Parathyroid adenoma (tissue), 2 donors: Measurements from ENCODE around the gene DCST1.

ENCODE experiments used
- H2AFZ ChIP-seq: fragments of 300-600 bp; sonication (generic); one replicate; pipeline ENCODE4 v1.7.0; 2017; ENCODE audit warnings: antibody characterized with exemption, mild to moderate bottlenecking
- H3K27ac ChIP-seq: fragments of 300-600 bp; sonication (generic); one replicate; pipeline ENCODE4 v1.7.0; 2017
- H3K27me3 ChIP-seq: fragments of 300-600 bp; sonication (generic); one replicate; pipeline ENCODE4 v1.7.0; 2017; ENCODE audit warnings: low read length; ENCODE audit not compliant: control insufficient read depth, insufficient read depth
- H3K36me3 ChIP-seq: fragments of 300-600 bp; sonication (generic); one replicate; pipeline ENCODE4 v1.7.0; 2017; ENCODE audit warnings: low read length; ENCODE audit not compliant: control insufficient read depth, insufficient read depth
- H3K4me1 ChIP-seq: fragments of 300-600 bp; sonication (generic); one replicate; pipeline ENCODE4 v1.7.0; 2017; ENCODE audit warnings: control low read depth
- H3K4me2 ChIP-seq: fragments of 300-600 bp; sonication (generic); one replicate; pipeline ENCODE4 v1.7.0; 2017; ENCODE audit warnings: low read length
- H3K4me3 ChIP-seq: fragments of 300-600 bp; sonication (generic); one replicate; pipeline ENCODE4 v1.7.0; 2017; ENCODE audit warnings: low read depth, low read length
- H3K79me2 ChIP-seq: fragments of 300-600 bp; sonication (generic); one replicate; pipeline ENCODE4 v1.7.0; 2017; ENCODE audit warnings: control low read depth
- H3K9ac ChIP-seq: fragments of 300-600 bp; sonication (generic); one replicate; pipeline ENCODE4 v1.7.0; 2017; ENCODE audit warnings: mild to moderate bottlenecking
- H3K9me3 ChIP-seq: fragments of 300-600 bp; sonication (generic); one replicate; pipeline ENCODE4 v1.7.0; 2017; ENCODE audit warnings: low read length; ENCODE audit not compliant: control insufficient read depth
- TF ChIP-seq, protein P1 (sequence below): fragments of 300-600 bp; sonication (generic); IDR thresholded peaks from one replicate; pipeline ENCODE4 v1.7.0; 2017; ENCODE audit warnings: antibody characterized with exemption, mild to moderate bottlenecking
- donor health status: primary hyperparathyroidism.

Gene DCST1

DNA sequence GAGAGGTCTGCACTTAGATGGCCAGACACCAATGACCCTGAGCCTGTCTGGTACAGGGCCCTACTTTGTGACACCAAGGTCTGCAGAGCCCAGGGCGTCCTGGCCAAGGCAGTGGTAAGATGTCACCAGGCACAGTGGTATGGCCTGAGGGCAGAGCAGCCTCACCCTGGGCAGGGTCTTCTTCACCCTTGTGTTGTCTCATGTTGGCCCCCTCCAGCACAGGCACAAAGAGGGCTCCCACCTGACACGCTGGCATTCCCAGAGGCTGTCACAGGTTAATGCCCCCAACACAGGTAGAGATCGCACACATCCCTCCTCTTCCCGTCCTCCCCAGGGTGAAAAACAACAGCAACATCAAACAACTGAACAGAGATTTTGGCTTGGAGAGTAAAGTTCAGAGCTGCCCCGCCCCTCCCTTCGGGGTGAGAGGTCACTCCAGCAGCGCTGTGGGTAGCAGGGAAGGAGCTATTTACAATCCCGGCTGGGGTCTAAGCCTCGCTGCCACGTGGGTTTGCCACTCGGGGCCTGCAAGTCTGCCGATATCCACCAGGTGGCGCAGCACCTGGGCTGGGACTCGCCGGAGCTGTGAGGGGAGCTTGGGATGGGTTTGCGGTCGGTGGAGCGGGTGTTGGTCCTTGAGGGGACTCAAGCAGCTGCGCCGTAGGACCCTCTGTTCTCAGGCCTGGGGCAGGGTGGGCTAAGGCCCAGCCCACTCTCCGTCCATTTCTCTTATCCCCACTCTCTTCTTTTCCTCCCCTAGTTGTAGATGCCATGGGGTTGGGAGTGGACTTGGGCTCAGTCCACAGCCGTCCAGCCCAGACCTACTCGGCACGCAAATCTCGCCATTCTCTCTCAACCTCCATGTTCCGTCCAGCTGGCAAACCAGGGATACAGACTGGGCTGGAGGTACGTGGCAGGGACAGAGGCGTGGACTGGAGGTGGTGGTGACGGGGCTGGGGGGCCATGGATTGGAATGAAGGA, 57.7 kb downstream of the DCST1 start:
- H3K4me3 ChIP-seq = no peak overlapping the region
- peaks cover 8% of the 10 kb centered on the region for H3K4me1 ChIP-seq
- no peak overlapping the region for H3K27ac ChIP-seq
- TF ChIP-seq, protein P1, sequence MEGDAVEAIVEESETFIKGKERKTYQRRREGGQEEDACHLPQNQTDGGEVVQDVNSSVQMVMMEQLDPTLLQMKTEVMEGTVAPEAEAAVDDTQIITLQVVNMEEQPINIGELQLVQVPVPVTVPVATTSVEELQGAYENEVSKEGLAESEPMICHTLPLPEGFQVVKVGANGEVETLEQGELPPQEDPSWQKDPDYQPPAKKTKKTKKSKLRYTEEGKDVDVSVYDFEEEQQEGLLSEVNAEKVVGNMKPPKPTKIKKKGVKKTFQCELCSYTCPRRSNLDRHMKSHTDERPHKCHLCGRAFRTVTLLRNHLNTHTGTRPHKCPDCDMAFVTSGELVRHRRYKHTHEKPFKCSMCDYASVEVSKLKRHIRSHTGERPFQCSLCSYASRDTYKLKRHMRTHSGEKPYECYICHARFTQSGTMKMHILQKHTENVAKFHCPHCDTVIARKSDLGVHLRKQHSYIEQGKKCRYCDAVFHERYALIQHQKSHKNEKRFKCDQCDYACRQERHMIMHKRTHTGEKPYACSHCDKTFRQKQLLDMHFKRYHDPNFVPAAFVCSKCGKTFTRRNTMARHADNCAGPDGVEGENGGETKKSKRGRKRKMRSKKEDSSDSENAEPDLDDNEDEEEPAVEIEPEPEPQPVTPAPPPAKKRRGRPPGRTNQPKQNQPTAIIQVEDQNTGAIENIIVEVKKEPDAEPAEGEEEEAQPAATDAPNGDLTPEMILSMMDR = peak; percentile 92
- peak overlapping the region; percentile 6 for H3K4me2 ChIP-seq
- H3K36me3 ChIP-seq = no peaks in the 10 kb centered on the region
- H2AFZ ChIP-seq = peak overlapping the region; percentile 48
- H3K9me3 ChIP-seq = no peaks in the 10 kb centered on the region
- H3K27me3 ChIP-seq = no peaks in the 10 kb centered on the region
- no peaks in the 10 kb centered on the region for H3K79me2 ChIP-seq
- no peak overlapping the region for H3K9ac ChIP-seq

DNA sequence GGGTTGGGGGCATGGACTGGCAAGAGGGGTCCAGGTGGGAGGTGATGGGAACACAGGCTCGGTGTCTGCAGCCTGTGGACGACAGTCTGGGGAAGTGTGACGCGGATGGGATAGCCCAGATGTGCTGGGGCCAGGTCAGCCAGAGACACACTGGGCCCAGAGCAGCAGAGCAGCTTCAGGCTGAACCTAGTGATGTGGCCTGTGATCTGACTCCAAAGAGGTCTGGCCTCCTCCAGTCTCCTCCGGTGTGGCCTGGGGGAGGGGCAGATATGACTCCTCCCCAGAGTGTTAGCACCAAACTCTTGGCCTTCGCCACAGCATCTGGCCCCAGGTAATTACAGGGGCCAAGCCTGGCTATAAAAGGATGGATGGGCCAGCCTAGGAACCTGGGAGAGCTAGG, 58.5 kb downstream of the DCST1 start:
- no peaks in the 10 kb centered on the region for H3K36me3 ChIP-seq
- no peak overlapping the region for H3K9ac ChIP-seq
- no peak overlapping the region for H2AFZ ChIP-seq
- no peaks in the 10 kb centered on the region for H3K79me2 ChIP-seq
- TF ChIP-seq, protein P1 = no peak
- H3K27me3 ChIP-seq = no peaks in the 10 kb centered on the region
- H3K4me3 ChIP-seq = no peak overlapping the region
- H3K9me3 ChIP-seq = no peaks in the 10 kb centered on the region
- peaks cover 8% of the 10 kb centered on the region for H3K4me1 ChIP-seq
- H3K27ac ChIP-seq = no peak overlapping the region
- no peak overlapping the region for H3K4me2 ChIP-seq

GRCh38 chr1:155092641-155093040, 59.0 kb downstream of the DCST1 start:
- H3K9ac ChIP-seq = no peak overlapping the region
- no peaks in the 10 kb centered on the region for H3K9me3 ChIP-seq
- H3K79me2 ChIP-seq = no peaks in the 10 kb centered on the region
- no peaks in the 10 kb centered on the region for H3K27me3 ChIP-seq
- H2AFZ ChIP-seq = no peak overlapping the region
- H3K4me1 ChIP-seq = peaks cover 8% of the 10 kb centered on the region
- H3K27ac ChIP-seq = no peak overlapping the region
- H3K36me3 ChIP-seq = no peaks in the 10 kb centered on the region
- H3K4me2 ChIP-seq = no peak overlapping the region
- TF ChIP-seq, protein P1 = no peak
- H3K4me3 ChIP-seq = no peak overlapping the region

DNA sequence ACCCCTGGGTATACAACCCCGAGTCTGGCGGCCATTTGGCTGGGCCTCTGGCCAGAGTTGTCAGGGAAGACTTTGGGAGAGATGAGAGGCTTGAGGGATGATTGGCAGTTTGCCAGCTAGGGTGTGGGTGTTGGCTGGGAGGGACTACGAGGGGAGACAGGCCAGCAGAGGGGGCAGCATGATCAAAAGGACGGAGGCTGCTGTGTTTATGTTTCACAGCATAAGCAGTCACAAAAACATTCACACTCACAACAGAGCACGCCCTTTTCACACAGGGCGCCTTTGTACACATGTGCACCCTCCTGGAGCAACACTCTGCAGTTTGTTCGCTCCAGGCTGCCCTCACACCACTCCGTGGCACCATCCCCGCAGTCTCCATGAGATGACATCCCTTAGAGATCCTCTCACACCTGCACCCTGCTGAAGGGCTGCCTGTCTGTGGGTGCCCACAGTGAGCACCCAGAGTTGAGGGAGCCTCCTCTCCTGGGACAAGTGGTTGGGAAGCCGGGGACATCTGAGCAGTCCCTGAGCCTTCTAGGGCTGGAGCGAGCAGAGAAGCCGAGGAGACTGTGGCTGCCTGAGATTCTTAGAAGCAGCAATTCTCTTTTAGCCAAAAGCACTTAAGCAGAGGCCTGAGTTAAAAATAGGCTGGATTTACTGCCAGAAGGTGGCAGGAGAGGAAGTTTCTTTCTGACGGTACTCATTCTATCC, 60.4 kb downstream of the DCST1 start:
- Histone ChIP-seq H3K9me3 (no peaks in the 10 kb centered on the region), H3K27me3 (no peaks in the 10 kb centered on the region), H3K4me1 (peaks cover 8% of the 10 kb centered on the region), H3K36me3 (no peaks in the 10 kb centered on the region), H2AFZ (peak overlapping the region; percentile 69), H3K9ac (no peak overlapping the region), H3K27ac (no peak overlapping the region), H3K4me2 (no peak overlapping the region), H3K4me3 (no peak overlapping the region), H3K79me2 (no peaks in the 10 kb centered on the region)
- TF ChIP-seq, protein P1 = peak; percentile 33
